Melanocyte of skin (primary cell): ENCODE data around the gene ABCA3. TPM values are rescaled to one million over a fixed set of nuclear protein-coding genes. Genes with fewer than 3 reads are reported as not detected.

Source experiments
- small RNA-seq, 2 donors: library from RNA; depleted of rRNA; stranded (forward); fragments of <200 nt; gene quantifications; one replicate each; pipeline ENCODE3, GENCODE V24; 2012
- total RNA-seq, 2 donors: library from RNA; depleted of rRNA; stranded (reverse); fragments of >200 nt; gene quantifications; 2 replicates each; pipeline ENCODE4 v1.2.3, GENCODE V29; 2012

Gene ABCA3
- total RNA-seq: under 1 TPM; under 0.01 to 0.69 TPM

DNA sequence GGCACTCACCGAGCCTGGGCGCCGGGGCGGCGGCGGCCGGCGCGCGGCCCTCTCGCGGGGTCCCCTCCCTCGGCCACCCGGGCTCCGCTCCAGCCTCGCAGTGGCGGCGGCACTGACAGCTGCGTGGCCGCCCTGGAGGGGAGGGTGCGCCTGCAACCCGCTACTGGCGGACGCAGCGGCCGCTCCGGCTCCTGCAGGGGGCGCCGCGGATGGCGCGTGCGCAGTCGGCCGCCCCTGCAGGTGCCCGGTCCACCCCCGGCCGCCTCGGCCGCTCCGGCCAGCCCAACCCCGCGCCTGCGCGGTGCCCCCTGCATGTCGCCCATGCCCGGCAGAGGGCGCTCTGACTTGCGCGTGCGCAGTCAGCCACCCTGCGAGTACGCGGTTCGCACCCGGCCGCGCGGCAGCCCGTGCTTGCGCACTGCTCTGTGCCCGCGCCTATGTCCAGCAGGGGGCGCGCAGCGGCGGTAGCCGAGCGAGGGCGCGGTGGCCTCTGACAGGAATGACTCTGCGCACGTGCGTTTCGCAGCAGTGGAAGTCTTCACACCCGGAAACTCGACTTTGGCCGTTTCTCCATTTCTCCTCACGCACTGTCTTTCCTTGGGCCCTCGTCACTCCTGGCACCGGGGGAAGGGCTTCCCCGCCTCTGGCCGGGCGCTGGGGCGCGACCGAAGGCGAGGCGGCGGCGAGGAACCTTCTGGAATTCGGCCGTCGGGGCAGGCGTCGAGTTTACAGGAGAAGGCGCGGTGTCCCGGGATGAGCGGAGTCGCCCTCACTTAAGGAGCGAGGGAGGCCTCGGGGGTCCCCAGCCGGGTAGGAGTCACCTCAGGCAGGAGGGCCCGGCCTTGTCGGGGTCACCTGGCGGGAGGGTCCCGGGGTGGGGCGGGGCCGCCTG lies at the start of gene ABCA3:
TSS of gene ABCA3 (minus strand) at position 165 of the 892 bp plus-strand sequence. CDS start 14,262 bp downstream, outside the sequence.

DNA sequence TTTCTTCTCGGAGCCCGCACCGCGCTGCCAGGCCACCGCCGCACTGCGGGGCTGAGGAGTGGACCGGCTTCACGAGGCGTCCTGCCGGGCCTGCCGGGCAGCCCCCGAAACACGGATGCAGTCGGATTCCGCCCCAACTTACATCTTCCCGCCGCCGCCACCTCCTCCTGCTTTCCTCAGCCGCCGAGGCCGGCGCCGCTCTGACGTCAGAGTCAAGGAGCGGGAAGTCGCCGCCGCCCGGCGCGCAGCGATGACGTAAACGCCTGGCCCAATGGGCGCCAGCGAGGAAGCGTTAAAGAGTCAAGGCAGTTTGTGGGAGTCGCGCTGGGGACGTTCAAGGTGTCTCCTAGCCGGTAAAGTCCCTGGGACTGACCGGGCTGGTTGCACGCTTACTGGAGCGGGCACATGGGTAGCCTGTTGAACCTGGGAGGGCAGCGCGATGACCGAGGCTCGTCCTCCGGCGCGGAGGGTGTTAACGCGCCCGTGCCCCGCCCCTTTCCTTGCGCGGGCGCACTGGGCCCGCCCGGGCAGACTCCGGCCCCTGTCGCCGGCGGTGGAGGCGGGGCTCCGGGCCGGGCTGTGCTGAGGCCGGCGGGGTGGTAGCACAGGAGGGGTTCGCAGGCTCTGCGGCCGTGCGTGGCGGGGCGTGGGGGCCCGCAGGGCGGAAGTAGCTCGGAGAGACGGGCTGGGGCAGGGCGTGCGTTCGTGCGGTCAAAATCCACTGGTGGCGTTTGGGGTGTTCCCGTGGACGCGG lies 72.4 kb downstream of the ABCA3 start, which contains the start of gene RNPS1:
TSS of gene RNPS1 (minus strand) at position 214 of the 754 bp plus-strand sequence. CDS start 3,483 bp downstream, outside the sequence.

DNA sequence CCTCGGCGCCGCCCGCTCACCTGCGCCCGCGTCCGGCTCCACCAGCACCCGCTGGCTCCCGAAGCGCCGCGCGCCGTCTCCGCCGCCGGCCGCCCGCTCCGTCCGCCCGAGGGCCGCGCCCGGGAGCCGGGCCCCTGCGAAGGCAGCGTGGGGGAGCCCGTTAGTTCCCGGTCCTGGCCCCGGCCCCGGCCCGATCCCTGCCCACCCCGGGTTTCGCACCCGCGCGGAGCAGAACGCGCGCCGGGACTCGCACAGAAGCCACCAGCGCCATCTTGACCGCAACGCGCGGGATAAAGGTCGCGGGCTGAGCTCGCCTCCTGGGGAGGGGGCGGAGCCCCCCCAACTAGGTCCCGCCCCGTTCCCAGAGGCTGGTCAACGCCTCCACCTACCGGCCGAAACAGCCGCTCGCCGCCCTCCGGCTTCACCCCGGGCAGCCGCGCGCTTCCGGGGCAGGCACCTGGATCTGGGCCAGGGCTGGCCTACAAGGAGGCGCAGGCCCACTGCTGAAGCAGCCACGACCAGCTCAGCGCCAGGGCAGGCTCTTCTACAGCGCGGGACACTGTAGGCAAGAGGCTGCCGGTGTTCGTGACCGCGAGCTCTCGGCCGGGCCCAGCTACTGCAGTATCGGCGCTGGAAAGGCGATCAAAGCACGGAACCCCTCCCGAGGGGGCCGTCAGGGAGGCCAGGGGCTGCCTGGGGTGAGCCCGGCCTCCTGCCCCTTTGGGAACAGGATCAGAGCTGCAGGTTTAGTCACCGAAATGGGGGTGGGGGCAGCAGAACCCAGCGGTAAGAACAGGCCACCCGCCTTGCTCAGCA lies 89.0 kb downstream of the ABCA3 start, which contains the start of gene ECI1:
TSS of gene ECI1 (minus strand) at position 292 of the 816 bp plus-strand sequence. CDS start at position 271, 21 bp downstream.

DNA sequence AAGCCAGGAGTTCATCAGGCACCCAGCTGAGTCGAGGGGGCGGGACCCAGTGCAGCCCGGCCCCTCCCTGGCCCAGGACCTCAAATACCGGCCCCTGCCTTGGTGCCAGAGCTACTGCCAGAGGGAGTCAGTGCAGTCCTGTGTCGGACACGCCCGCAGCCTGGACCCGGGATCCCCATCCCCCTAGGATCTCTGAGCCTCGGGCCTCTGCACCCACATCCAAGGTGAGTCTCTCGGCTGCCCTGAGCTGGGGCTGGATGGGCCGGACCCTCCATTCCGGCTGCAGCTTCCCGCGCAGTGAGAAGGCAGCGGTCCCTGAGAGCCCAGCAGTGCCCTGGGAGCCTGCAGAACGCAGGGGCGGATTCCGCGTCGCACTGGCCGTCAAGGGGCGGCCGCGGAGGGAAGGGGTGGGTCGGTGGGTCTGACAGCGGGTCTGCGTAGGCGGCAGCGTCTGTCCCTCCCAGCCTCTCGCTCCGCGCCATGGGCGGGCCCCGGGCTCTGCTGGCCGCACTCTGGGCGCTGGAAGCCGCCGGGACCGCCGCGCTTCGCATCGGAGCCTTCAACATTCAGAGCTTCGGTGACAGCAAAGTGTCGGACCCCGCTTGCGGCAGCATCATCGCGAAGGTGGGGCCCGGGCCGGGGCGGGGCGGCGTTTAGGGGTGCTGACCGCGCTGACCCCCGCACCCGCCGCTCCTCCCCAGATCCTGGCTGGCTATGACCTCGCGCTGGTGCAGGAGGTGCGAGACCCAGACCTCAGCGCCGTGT lies 104.0 kb downstream of the ABCA3 start, which contains the start of gene DNASE1L2:
TSS of gene DNASE1L2 (plus strand) at position 108 of the 765 bp plus-strand sequence. CDS start at position 481, 373 bp downstream.

Small RNA genes within 50 kb of the gene (small RNA-seq; reads per million reads assigned to genes)
- gene MIR3677: 0.09 to 0.29 reads per million in 2 donors
- gene MIR4717: 0 reads per million in 2 donors

Other genes starting within 250 kb of the ABCA3 start
- gene PKD1, start 204.8 kb downstream of the ABCA3 start, total RNA-seq: 10 to 100 TPM; 82.6 to 94.6 TPM
- under 1 TPM; 0.33 to 0.69 TPM for gene RAB26, start 192.1 kb downstream of the ABCA3 start, total RNA-seq
- gene TRAF7, start 184.9 kb downstream of the ABCA3 start, total RNA-seq: 10 to 100 TPM; 44.4 to 53.9 TPM
- gene CASKIN1, start 144.1 kb downstream of the ABCA3 start, total RNA-seq: 1 to 10 TPM in 1 of 2 donors, under 1 TPM in 1; 0.34 to 1.7 TPM
- 10 to 100 TPM; 28.6 to 47.6 TPM for gene MLST8, start 135.3 kb downstream of the ABCA3 start, total RNA-seq
- 1 to 10 TPM; 1.3 to 2.1 TPM for gene BRICD5, start 129.9 kb downstream of the ABCA3 start, total RNA-seq
- gene PGP, start 125.9 kb downstream of the ABCA3 start, total RNA-seq: 10 to 100 TPM; 28.9 to 40.6 TPM
- 10 to 100 TPM; 23.4 to 29.6 TPM for gene E4F1, start 117.1 kb downstream of the ABCA3 start, total RNA-seq
- gene DNASE1L2, start 104.3 kb downstream of the ABCA3 start, total RNA-seq: under 1 TPM; under 0.01 to 0.69 TPM
- gene ECI1, start 89.1 kb downstream of the ABCA3 start, total RNA-seq: 10 to 100 TPM; 23.4 to 27.3 TPM
- gene RNPS1, start 72.6 kb downstream of the ABCA3 start, total RNA-seq: 100 to 1,000 TPM in 1 of 2 donors, 10 to 100 TPM in 1; 96.0 to 155 TPM
- gene CCNF, start 88.7 kb upstream of the ABCA3 start, total RNA-seq: 10 to 100 TPM; 18.2 to 44.3 TPM
- gene TEDC2, start 119.4 kb upstream of the ABCA3 start, total RNA-seq: 10 to 100 TPM in 1 of 2 donors, 1 to 10 TPM in 1; 7.6 to 17.6 TPM
- under 1 TPM; under 0.01 to 0.34 TPM for gene NTN3, start 130.6 kb upstream of the ABCA3 start, total RNA-seq
- gene TBC1D24, start 134.4 kb upstream of the ABCA3 start, total RNA-seq: 10 to 100 TPM; 19.6 to 22.4 TPM
- 10 to 100 TPM; 67.6 to 90.5 TPM for gene ATP6V0C, start 173.2 kb upstream of the ABCA3 start, total RNA-seq
- 100 to 1,000 TPM; 141 to 147 TPM for gene AMDHD2, start 179.6 kb upstream of the ABCA3 start, total RNA-seq
- not detected for gene CEMP1, start 190.7 kb upstream of the ABCA3 start, total RNA-seq
- gene PDPK1, start 197.3 kb upstream of the ABCA3 start, total RNA-seq: 10 to 100 TPM; 24.8 to 30.3 TPM